Sigmoid colon (tissue), 4 donors: ENCODE data around the gene EHBP1.

ENCODE experiments used
- EP300 ChIP-seq, 4 donors: sonication (generic); formaldehyde crosslinking; IDR thresholded peaks; one replicate each; pipeline ENCODE4 v1.6.1; 2017; ENCODE audit warnings: antibody characterized with exemption in 4 of 4
- POLR2A ChIP-seq, 2 donors: fragments of 450-650 bp; IDR thresholded peaks; one replicate each; pipeline ENCODE4 v1.6.1; 2016; ENCODE audit warnings: antibody characterized with exemption in 2 of 2, mild to moderate bottlenecking in 2 of 2, moderate library complexity in 2 of 2
- POLR2AphosphoS5 ChIP-seq, 4 donors: sonication (generic); formaldehyde crosslinking; IDR thresholded peaks; one replicate each; pipeline ENCODE4 v1.6.1; 2017; ENCODE audit warnings: antibody characterized with exemption in 4 of 4
- TF ChIP-seq, protein P1 (sequence below), 4 experiments: fragments of 450-650 bp in 3 of 4; fragments of 200-600 bp in 1 of 4; IDR thresholded peaks; one replicate each; pipeline ENCODE4 v1.5.1; 2016 to 2019; ENCODE audit warnings: antibody characterized with exemption in 4 of 4, mild to moderate bottlenecking in 3 of 4, moderate library complexity in 2 of 4

DNA sequence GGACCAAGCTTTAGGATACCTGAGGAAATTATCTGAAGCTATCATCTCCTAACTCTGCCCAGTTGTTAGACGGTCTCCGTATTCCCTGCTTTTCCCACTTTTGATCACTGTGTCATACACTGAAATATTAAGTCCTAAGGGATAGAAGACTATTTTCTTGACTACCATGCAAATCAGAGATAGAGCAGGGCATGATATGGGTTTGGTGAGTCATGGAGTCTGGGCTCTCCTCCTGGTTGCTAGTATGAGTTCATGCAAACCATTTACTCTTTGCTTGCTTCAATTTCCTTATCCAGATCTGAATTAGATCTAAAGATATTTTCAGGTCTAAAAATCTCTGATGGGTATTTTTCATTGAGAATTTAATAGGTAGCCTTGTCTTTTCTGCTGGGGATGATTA lies 55.0 kb downstream of the EHBP1 start:
- no peak for TF ChIP-seq POLR2AphosphoS5 (IDR thresholded peaks at IDR 0.05)
- TF ChIP-seq, protein P1, sequence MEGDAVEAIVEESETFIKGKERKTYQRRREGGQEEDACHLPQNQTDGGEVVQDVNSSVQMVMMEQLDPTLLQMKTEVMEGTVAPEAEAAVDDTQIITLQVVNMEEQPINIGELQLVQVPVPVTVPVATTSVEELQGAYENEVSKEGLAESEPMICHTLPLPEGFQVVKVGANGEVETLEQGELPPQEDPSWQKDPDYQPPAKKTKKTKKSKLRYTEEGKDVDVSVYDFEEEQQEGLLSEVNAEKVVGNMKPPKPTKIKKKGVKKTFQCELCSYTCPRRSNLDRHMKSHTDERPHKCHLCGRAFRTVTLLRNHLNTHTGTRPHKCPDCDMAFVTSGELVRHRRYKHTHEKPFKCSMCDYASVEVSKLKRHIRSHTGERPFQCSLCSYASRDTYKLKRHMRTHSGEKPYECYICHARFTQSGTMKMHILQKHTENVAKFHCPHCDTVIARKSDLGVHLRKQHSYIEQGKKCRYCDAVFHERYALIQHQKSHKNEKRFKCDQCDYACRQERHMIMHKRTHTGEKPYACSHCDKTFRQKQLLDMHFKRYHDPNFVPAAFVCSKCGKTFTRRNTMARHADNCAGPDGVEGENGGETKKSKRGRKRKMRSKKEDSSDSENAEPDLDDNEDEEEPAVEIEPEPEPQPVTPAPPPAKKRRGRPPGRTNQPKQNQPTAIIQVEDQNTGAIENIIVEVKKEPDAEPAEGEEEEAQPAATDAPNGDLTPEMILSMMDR (IDR thresholded peaks at IDR 0.05), result no peak
- no peak for TF ChIP-seq POLR2A (IDR thresholded peaks at IDR 0.05)
- no peak for TF ChIP-seq EP300 (IDR thresholded peaks at IDR 0.05)
